ENCODE measurements around the gene MGLL.

- TF ChIP-seq EZH2 (IDR thresholded peaks at IDR 0.05) (no peak), POLR2AphosphoS5 (IDR thresholded peaks at IDR 0.05; ENCODE audit: borderline replicate concordance, low read depth, low read length) (no peak), FOXP2 (optimal IDR thresholded peaks at IDR 0.05; ENCODE audit: control extremely low read depth, extremely low read length, insufficient read depth) (no peak)
These were observed 155.6 kb downstream of the MGLL start for GRCh38 chr3:127666676-127667075.

All from SK-N-MC (cell line).